SK-N-SH (cell line): ENCODE data around the gene CSRP2. TPM values are rescaled to one million over a fixed set of nuclear protein-coding genes. Genes with fewer than 3 reads are reported as not detected.

Experiments used
- CTCF ChIA-PET: fragments of 300-600, 350-600 bp; formaldehyde crosslinking; extraction: SDS; loops from one replicate; lab custom pipeline; 2021; lab: Yijun Ruan, JAX
- POLR2A ChIA-PET: fragments of 350-600 bp; sonication (Branson Sonifier 250); formaldehyde crosslinking; extraction: SDS; loops from one replicate; lab custom pipeline; 2020; ENCODE audit warnings: antibody characterized with exemption, inconsistent platforms; lab: Yijun Ruan, JAX
- DNase-seq: peaks from one replicate; pipeline ENCODE4 v3.0.0; 2012
- H2AFZ ChIP-seq: fragments of 200-600 bp; sonication (generic); 2 replicates; pipeline ENCODE4 v1.8.1; 2016; ENCODE audit warnings: antibody characterized with exemption, mild to moderate bottlenecking, low read depth
- H3F3A ChIP-seq: fragments of 200-600 bp; sonication (generic); replicated peaks from 2 replicates; pipeline ENCODE3; 2016; ENCODE audit warnings: antibody characterized with exemption, mild to moderate bottlenecking; ENCODE audit not compliant: insufficient read depth
- H3K27ac ChIP-seq, 2 experiments: fragments of 200-500 bp in 1 of 2; fragments of 200-600 bp in 1 of 2; sonication (Bioruptor generic) in 1 of 2; sonication (generic), shearing (Covaris generic) in 1 of 2; 2 replicates each; pipeline versions ENCODE4 v1.5.1 to v1.6.1; 2014 to 2016; ENCODE audit warnings: low read depth in 2 of 2, inconsistent platforms in 1 of 2, low read length in 1 of 2, mild to moderate bottlenecking in 1 of 2, mixed read lengths in 1 of 2
- H3K27me3 ChIP-seq: fragments of 200-600 bp; sonication (generic), shearing (Covaris generic); 2 replicates; pipeline ENCODE4 v1.6.1; 2016; ENCODE audit warnings: mixed run types; ENCODE audit not compliant: insufficient read depth
- H3K36me3 ChIP-seq, 2 experiments: fragments of 200-500 bp in 1 of 2; fragments of 200-600 bp in 1 of 2; sonication (Bioruptor generic) in 1 of 2; sonication (generic) in 1 of 2; replicated peaks in 1 of 2; 2 replicates each; pipeline versions ENCODE3 to v1.5.1; 2014 to 2016; ENCODE audit warnings: low read length in 1 of 2, mild to moderate bottlenecking in 1 of 2; ENCODE audit not compliant: insufficient read depth in 2 of 2, control insufficient read depth in 1 of 2
- H3K4me1 ChIP-seq, 2 experiments: fragments of 200-500 bp in 1 of 2; fragments of 200-600 bp in 1 of 2; sonication (Bioruptor generic) in 1 of 2; sonication (generic), shearing (Covaris generic) in 1 of 2; 2 replicates each; pipeline versions ENCODE4 v1.5.1 to v1.6.1; 2014 to 2016; ENCODE audit warnings: low read depth in 1 of 2, low read length in 1 of 2, mixed run types in 1 of 2; ENCODE audit not compliant: insufficient read depth in 2 of 2, control insufficient read depth in 1 of 2
- H3K4me2 ChIP-seq: fragments of 200-600 bp; sonication (generic), shearing (Covaris generic); 2 replicates; pipeline ENCODE4 v1.6.1; 2017; ENCODE audit warnings: mixed run types
- H3K4me3 ChIP-seq, 2 experiments: fragments of 200-500 bp in 1 of 2; fragments of 200-600 bp in 1 of 2; sonication (Bioruptor generic) in 1 of 2; sonication (generic), shearing (Covaris generic) in 1 of 2; 2 replicates each; pipeline versions ENCODE4 v1.5.1 to v1.8.1; 2014 to 2016; ENCODE audit warnings: low read depth in 2 of 2, inconsistent platforms in 1 of 2, low read length in 1 of 2, mild to moderate bottlenecking in 1 of 2, mixed read lengths in 1 of 2, moderate library complexity in 1 of 2
- H3K79me2 ChIP-seq: fragments of 200-600 bp; sonication (generic); 2 replicates; pipeline ENCODE4 v1.8.1; 2017; ENCODE audit warnings: mild to moderate bottlenecking; ENCODE audit not compliant: insufficient read depth
- H3K9ac ChIP-seq: fragments of 200-600 bp; sonication (generic); 2 replicates; pipeline ENCODE4 v1.6.1; 2017; ENCODE audit warnings: mixed run types
- H3K9me2 ChIP-seq: fragments of 200-600 bp; sonication (generic); 2 replicates; pipeline ENCODE4 v1.6.1; 2017; ENCODE audit warnings: mixed run types
- H3K9me3 ChIP-seq: fragments of 200-600 bp; sonication (generic); 2 replicates; pipeline ENCODE4 v1.6.1; 2017; ENCODE audit warnings: mixed run types, mild to moderate bottlenecking, moderate library complexity
- H4K20me1 ChIP-seq: fragments of 200-600 bp; sonication (generic); 2 replicates; pipeline ENCODE4 v1.6.1; 2017; ENCODE audit warnings: mild to moderate bottlenecking, mixed run types; ENCODE audit not compliant: insufficient read depth
- CHD2 ChIP-seq: fragments of 150-350 bp; IDR thresholded peaks from 2 replicates; pipeline ENCODE4 v1.6.1; 2018; ENCODE audit warnings: low read length; ENCODE audit not compliant: partially characterized antibody
- ELF1 ChIP-seq: IDR thresholded peaks from 2 replicates; pipeline ENCODE4 v1.4.0; 2012
- EZH2phosphoT487 ChIP-seq: fragments of 200-600 bp; sonication (generic); IDR thresholded peaks from 2 replicates; pipeline ENCODE4 v1.6.1; 2017; ENCODE audit warnings: low read depth, mixed run types, mild to moderate bottlenecking, antibody characterized with exemption, moderate library complexity, borderline replicate concordance
- FOSL2 ChIP-seq: IDR thresholded peaks from 2 replicates; pipeline ENCODE4 v1.4.0; 2012; ENCODE audit warnings: low read depth, mild to moderate bottlenecking, moderate library complexity, borderline replicate concordance
- FOXJ3 ChIP-seq: sonication (generic); formaldehyde crosslinking; IDR thresholded peaks from 2 replicates; pipeline ENCODE4 v1.5.1; 2020; ENCODE audit warnings: mild to moderate bottlenecking, missing genetic modification reagents
- FOXM1 ChIP-seq: IDR thresholded peaks from 2 replicates; pipeline ENCODE4 v1.4.0; 2012; ENCODE audit warnings: low read depth, mild to moderate bottlenecking
- GABPA ChIP-seq: IDR thresholded peaks from 2 replicates; pipeline ENCODE4 v1.4.0; 2012; ENCODE audit warnings: low read depth, mild to moderate bottlenecking
- MEF2A ChIP-seq: IDR thresholded peaks from 2 replicates; pipeline ENCODE4 v1.4.0; 2012; ENCODE audit warnings: low read depth, borderline replicate concordance
- MXI1 ChIP-seq: IDR thresholded peaks from 2 replicates; pipeline ENCODE4 v1.6.1; 2012; ENCODE audit warnings: mild to moderate bottlenecking, low read depth, low read length, improper control_type of control experiment
- NFIC ChIP-seq: IDR thresholded peaks from 2 replicates; pipeline ENCODE4 v1.4.0; 2012; ENCODE audit warnings: borderline replicate concordance
- POLR2AphosphoS5 ChIP-seq: IDR thresholded peaks from 2 replicates; pipeline ENCODE4 v1.6.1; 2012; ENCODE audit warnings: low read depth, low read length
- RCOR1 ChIP-seq: fragments of 150-350 bp; IDR thresholded peaks from 2 replicates; pipeline ENCODE4 v1.6.1; 2017; ENCODE audit warnings: antibody characterized with exemption, low read length
- REST ChIP-seq: IDR thresholded peaks from 2 replicates; pipeline ENCODE4 v1.6.1; 2012; ENCODE audit warnings: mild to moderate bottlenecking, low read depth, low read length, moderate library complexity
- SIN3A ChIP-seq: IDR thresholded peaks from 2 replicates; pipeline ENCODE4 v1.6.1; 2012; ENCODE audit warnings: low read depth, mild to moderate bottlenecking, low read length, moderate library complexity, borderline replicate concordance
- TCF12 ChIP-seq: IDR thresholded peaks from 2 replicates; pipeline ENCODE4 v1.4.0; 2012
- WGBS: methylation state at CpG from one replicate; pipeline ENCODE4 v1.1.6; 2017; ENCODE audit warnings: low lambda C conversion rate; 5-methylcytosine and 5-hydroxymethylcytosine counted together
- polyA plus RNA-seq, 3 experiments: library from polyadenylated mRNA; depleted of rRNA; stranded (reverse); fragments of >200 nt; gene quantifications; 2 replicates each; pipeline ENCODE4 v1.2.3, GENCODE V29; 2012
- TF ChIP-seq, protein P1 (sequence below): fragments of 150-350 bp; IDR thresholded peaks from 2 replicates; pipeline ENCODE4 v1.6.1; 2016; ENCODE audit warnings: mild to moderate bottlenecking, low read depth, low read length

CSRP2 gene
- polyA plus RNA-seq, 1 of the 3 experiments (the other 2 are of a cell fraction): 87.6 TPM

DNA sequence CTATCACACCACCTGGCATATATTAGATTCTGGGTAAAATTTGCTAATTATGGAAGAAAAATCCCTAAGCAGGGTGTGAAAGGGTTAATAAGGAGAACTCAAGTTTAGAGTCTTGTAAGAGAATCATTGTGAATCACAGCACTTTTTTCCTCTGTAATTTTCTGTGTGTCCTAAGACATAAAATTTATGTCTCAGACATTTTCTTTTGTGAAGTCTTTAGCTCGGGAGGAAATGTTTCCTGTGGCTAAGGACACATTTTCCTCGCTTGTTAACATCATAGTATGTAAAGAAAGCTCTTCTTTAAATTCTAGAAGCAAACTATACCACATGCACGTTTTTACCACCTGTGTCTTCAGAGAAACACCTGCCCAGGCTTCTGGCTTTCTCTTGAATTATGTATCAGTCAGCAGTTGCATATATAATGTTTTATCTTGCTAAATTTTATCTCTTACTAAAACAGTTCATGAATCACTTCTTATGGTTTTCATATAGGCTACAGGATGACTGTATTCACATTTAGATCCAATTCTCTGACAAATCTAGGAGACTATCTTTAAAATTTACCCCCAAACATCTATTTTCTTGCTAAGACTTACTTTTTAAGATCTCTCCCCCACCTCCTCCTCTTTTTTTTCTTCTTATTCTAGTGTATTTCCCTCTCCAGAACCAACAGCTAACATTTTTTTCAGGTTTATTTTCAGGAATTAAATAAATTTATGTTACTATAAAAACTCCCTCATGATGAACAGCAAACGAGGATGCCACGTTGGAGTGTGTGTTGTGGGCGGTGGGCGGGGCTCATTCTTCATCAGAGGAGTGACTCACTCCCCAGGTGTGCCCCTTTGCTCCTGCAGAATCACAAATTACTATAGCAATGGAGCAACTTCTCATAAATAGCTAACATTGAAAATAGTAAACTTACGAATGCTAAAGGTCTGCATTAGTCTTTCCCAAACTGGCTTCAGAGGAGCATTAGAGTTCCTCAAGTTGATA lies 11.6 kb upstream of the CSRP2 start:
- Histone ChIP-seq H2AFZ (no peak overlapping the region), H3F3A (peaks cover 5% of the 10 kb centered on the region), H4K20me1 (no peaks in the 10 kb centered on the region), H3K36me3 (no peaks in the 10 kb centered on the region), H3K27ac (no peak overlapping the region), H3K4me3 (no peak overlapping the region), H3K4me1 (no peaks in the 10 kb centered on the region), H3K79me2 (no peaks in the 10 kb centered on the region), H3K27me3 (no peaks in the 10 kb centered on the region), H3K9ac (no peak overlapping the region), H3K9me3 (peaks cover 4% of the 10 kb centered on the region), H3K9me2 (no peaks in the 10 kb centered on the region), H3K4me2 (no peak overlapping the region)
- POLR2A ChIA-PET: no interaction called here
- no peak for DNase-seq
- TF ChIP-seq FOSL2 (no peak), FOXM1 (no peak), TCF12 (no peak), REST (no peak), ELF1 (no peak), SIN3A (no peak), FOXJ3 (CRISPR knock-in tag) (no peak), EZH2phosphoT487 (no peak), NFIC (no peak), RCOR1 (no peak), MEF2A (no peak), CHD2 (no peak), POLR2AphosphoS5 (no peak), MXI1 (no peak), GABPA (no peak)
- TF ChIP-seq, protein P1, sequence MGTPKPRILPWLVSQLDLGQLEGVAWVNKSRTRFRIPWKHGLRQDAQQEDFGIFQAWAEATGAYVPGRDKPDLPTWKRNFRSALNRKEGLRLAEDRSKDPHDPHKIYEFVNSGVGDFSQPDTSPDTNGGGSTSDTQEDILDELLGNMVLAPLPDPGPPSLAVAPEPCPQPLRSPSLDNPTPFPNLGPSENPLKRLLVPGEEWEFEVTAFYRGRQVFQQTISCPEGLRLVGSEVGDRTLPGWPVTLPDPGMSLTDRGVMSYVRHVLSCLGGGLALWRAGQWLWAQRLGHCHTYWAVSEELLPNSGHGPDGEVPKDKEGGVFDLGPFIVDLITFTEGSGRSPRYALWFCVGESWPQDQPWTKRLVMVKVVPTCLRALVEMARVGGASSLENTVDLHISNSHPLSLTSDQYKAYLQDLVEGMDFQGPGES: no peak
- WGBS: 65% methylated on average over 8 of the region's 8 CpGs
- CTCF ChIA-PET: interaction anchor here (1.4 to 1.6 kb wide), 2 partner anchors 8 to 11 kb away, joined by 4 to 9 read pairs; partner anchors contain the start of gene CSRP2
